KMS-11 (cell line): ENCODE results near the gene CYP27C1.

ENCODE experiments used
- H2AFZ ChIP-seq: fragments of 200-600 bp; sonication (generic); 2 replicates; pipeline ENCODE4 v1.6.1; 2016; ENCODE audit warnings: antibody characterized with exemption, mixed run types, low read depth
- H3K27ac ChIP-seq: fragments of 200-600 bp; sonication (generic); 2 replicates; pipeline ENCODE4 v1.6.1; 2016; ENCODE audit warnings: mild to moderate bottlenecking, mixed run types
- H3K27me3 ChIP-seq: fragments of 200-600 bp; sonication (generic); 2 replicates; pipeline ENCODE4 v1.6.1; 2017; ENCODE audit warnings: mild to moderate bottlenecking, low read depth, mixed run types, moderate library complexity; ENCODE audit not compliant: insufficient read depth
- H3K36me3 ChIP-seq: fragments of 200-600 bp; sonication (generic); 2 replicates; pipeline ENCODE4 v1.6.1; 2017; ENCODE audit warnings: mild to moderate bottlenecking, mixed run types; ENCODE audit not compliant: insufficient read depth
- H3K4me1 ChIP-seq: fragments of 200-600 bp; sonication (generic); 2 replicates; pipeline ENCODE4 v1.6.1; 2016; ENCODE audit warnings: mild to moderate bottlenecking, low read depth, mixed run types; ENCODE audit not compliant: poor library complexity, severe bottlenecking
- H3K4me2 ChIP-seq: fragments of 200-600 bp; sonication (generic); 2 replicates; pipeline ENCODE4 v1.7.0; 2016; ENCODE audit warnings: mild to moderate bottlenecking, mixed run types
- H3K4me3 ChIP-seq: fragments of 200-600 bp; sonication (generic); IDR thresholded peaks from 2 replicates; pipeline ENCODE4 v1.6.1; 2017; ENCODE audit warnings: low read depth, low read length, mixed read lengths; ENCODE audit not compliant: insufficient read depth
- H3K79me2 ChIP-seq: fragments of 200-600 bp; sonication (generic); 2 replicates; pipeline ENCODE4 v1.6.1; 2016; ENCODE audit warnings: low read depth, mixed run types; ENCODE audit not compliant: insufficient read depth
- H3K9ac ChIP-seq: fragments of 200-600 bp; sonication (generic); 2 replicates; pipeline ENCODE4 v1.6.1; 2016; ENCODE audit warnings: mild to moderate bottlenecking, mixed run types
- H4K20me1 ChIP-seq: fragments of 200-600 bp; sonication (generic); 2 replicates; pipeline ENCODE4 v1.6.1; 2016; ENCODE audit warnings: mild to moderate bottlenecking, mixed run types; ENCODE audit not compliant: insufficient read depth
- TF ChIP-seq, protein P1 (sequence below): fragments of 200-600 bp; sonication (generic); conservative IDR thresholded peaks from 2 replicates; pipeline ENCODE4 v1.6.1; 2017; ENCODE audit warnings: low read depth, mild to moderate bottlenecking, antibody characterized with exemption, low read length, moderate library complexity, mixed read lengths

The CYP27C1 gene

DNA sequence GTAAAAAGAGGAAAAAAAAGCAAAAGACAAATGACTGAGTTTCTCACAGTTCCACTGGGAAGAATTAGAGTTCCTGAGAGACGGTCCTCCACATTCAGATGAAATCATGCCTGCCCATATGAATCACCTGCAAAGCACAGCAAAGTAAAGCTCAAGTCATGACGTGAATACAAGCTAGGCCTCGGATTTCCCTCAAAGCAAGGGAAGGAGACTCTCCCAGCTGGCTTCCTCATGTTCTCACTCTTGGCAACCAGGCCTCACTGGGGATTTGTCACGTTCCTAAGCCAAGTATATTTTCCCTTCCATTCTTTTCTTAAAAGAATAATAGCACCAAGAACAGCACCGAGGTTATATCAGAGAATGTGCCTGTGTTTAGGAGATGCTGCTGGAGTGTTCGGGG lies 47.0 kb downstream of the CYP27C1 start:
- H2AFZ ChIP-seq, result no peak overlapping the region
- H3K4me3 ChIP-seq, result no peak overlapping the region
- TF ChIP-seq, protein P1, sequence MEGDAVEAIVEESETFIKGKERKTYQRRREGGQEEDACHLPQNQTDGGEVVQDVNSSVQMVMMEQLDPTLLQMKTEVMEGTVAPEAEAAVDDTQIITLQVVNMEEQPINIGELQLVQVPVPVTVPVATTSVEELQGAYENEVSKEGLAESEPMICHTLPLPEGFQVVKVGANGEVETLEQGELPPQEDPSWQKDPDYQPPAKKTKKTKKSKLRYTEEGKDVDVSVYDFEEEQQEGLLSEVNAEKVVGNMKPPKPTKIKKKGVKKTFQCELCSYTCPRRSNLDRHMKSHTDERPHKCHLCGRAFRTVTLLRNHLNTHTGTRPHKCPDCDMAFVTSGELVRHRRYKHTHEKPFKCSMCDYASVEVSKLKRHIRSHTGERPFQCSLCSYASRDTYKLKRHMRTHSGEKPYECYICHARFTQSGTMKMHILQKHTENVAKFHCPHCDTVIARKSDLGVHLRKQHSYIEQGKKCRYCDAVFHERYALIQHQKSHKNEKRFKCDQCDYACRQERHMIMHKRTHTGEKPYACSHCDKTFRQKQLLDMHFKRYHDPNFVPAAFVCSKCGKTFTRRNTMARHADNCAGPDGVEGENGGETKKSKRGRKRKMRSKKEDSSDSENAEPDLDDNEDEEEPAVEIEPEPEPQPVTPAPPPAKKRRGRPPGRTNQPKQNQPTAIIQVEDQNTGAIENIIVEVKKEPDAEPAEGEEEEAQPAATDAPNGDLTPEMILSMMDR, result no peak

DNA sequence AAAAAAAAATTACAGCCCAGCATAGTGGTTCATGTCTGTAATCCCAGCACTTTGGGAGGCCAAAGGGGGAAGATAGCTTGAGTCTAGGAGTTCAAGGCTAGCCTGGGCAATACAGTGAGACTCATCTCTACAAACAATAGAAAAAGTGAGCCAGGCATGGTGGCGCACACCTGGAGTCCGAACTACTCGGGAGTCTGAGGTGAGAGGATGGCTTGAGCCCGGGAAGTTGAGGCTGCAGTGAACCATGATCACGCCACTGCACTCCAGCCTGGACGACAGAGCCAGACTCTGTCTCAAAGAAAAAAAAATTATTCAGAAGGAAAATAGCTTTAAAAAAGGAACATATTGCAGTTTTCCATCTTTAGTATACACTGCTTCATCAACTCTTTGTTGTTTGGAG lies 47.8 kb downstream of the CYP27C1 start:
- no peaks in the 10 kb centered on the region for H3K79me2 ChIP-seq
- no peaks in the 10 kb centered on the region for H4K20me1 ChIP-seq
- H3K27me3 ChIP-seq, result no peaks in the 10 kb centered on the region
- H3K4me3 ChIP-seq, result no peak overlapping the region
- no peak overlapping the region for H3K4me2 ChIP-seq
- TF ChIP-seq, protein P1, result no peak
- H2AFZ ChIP-seq, result no peak overlapping the region
- no peak overlapping the region for H3K27ac ChIP-seq
- no peak overlapping the region for H3K9ac ChIP-seq
- H3K36me3 ChIP-seq, result no peaks in the 10 kb centered on the region
- H3K4me1 ChIP-seq, result no peaks in the 10 kb centered on the region

More for the DNA sequence above, 47.0 kb downstream of the CYP27C1 start:
- no peak overlapping the region for H3K27ac ChIP-seq
- H4K20me1 ChIP-seq, result no peaks in the 10 kb centered on the region
- no peaks in the 10 kb centered on the region for H3K27me3 ChIP-seq
- no peak overlapping the region for H3K4me2 ChIP-seq
- no peaks in the 10 kb centered on the region for H3K79me2 ChIP-seq
- H3K36me3 ChIP-seq, result no peaks in the 10 kb centered on the region
- no peaks in the 10 kb centered on the region for H3K4me1 ChIP-seq
- no peak overlapping the region for H3K9ac ChIP-seq

GRCh38 chr2:127170452-127171197 lies 49.5 kb downstream of the CYP27C1 start:
- TF ChIP-seq, protein P1, result no peak
- Histone ChIP-seq H3K9ac (no peak overlapping the region), H3K27ac (no peak overlapping the region), H4K20me1 (no peaks in the 10 kb centered on the region), H3K4me1 (no peaks in the 10 kb centered on the region), H2AFZ (no peak overlapping the region), H3K36me3 (no peaks in the 10 kb centered on the region), H3K79me2 (no peaks in the 10 kb centered on the region), H3K4me3 (no peak overlapping the region), H3K27me3 (no peaks in the 10 kb centered on the region), H3K4me2 (no peak overlapping the region)

DNA sequence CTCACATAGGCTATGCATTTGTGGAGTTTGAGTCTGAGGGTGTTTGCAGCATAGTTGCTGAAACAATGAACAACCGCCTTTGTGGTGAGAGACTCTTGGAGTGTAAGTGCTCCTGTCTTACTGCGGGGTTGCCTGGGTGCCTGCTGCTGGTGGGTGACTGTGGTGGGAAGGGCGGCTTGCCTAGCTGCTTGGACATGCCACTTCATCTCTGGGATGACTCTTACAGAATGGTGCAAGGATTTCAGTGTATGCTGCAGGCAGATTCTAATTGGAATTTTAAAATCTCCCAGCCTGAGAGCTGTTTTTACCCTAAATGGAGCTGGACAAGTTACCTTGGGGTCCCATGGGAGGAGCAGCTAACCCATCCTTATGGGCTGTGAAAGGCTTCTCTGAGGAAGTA lies 50.1 kb downstream of the CYP27C1 start:
- H3K27ac ChIP-seq, result no peak overlapping the region
- no peak overlapping the region for H3K9ac ChIP-seq
- H3K36me3 ChIP-seq, result no peaks in the 10 kb centered on the region
- no peak overlapping the region for H3K4me2 ChIP-seq
- H4K20me1 ChIP-seq, result no peaks in the 10 kb centered on the region
- H3K4me3 ChIP-seq, result no peak overlapping the region
- H3K27me3 ChIP-seq, result no peaks in the 10 kb centered on the region
- TF ChIP-seq, protein P1, result no peak
- H3K4me1 ChIP-seq, result no peaks in the 10 kb centered on the region
- no peak overlapping the region for H2AFZ ChIP-seq
- no peaks in the 10 kb centered on the region for H3K79me2 ChIP-seq
